EH (cell line): ENCODE results near the gene COPG2.

Experiments used
- DNase-seq: peaks from one replicate; pipeline ENCODE4 v3.0.0-alpha.2; 2015; ENCODE audit warnings: low read depth

Gene COPG2

GRCh38 chr7:130473876-130474275 is 194.7 kb downstream of the COPG2 start:
- DNase-seq, result no peak

- no peak for DNase-seq
These were observed 195.3 kb downstream of the COPG2 start for GRCh38 chr7:130473289-130473688.

- DNase-seq, result no peak
These were observed 196.6 kb downstream of the COPG2 start for GRCh38 chr7:130471974-130472373.

GRCh38 chr7:130468612-130469011 is 199.9 kb downstream of the COPG2 start:
- no peak for DNase-seq

- no peak for DNase-seq
These were observed 204.8 kb downstream of the COPG2 start for GRCh38 chr7:130463553-130464434.

GRCh38 chr7:130461272-130461671 is 207.3 kb downstream of the COPG2 start:
- peak; percentile 31 for DNase-seq

GRCh38 chr7:130458257-130458656 is 210.3 kb downstream of the COPG2 start:
- no peak for DNase-seq
